Activated effector memory CD4-positive, alpha-beta T cell treated with Interleukin-2 at 50 U/mL for 16 hours (primary cell): ENCODE data around the gene RALGDS.
A peak's percentile ranks its signal among the peaks of the same experiment; 100 is the strongest.

Experiments used
- DNase-seq: peaks from one replicate; pipeline ENCODE4 v3.0.0-alpha.2; 2020

Gene RALGDS

GRCh38 chr9:133117271-133118178 lies 3.5 kb downstream of the RALGDS start:
- no peak for DNase-seq

- no peak for DNase-seq
Observed at GRCh38 chr9:133116346-133117231, 4.5 kb downstream of the RALGDS start.

- peak; percentile 20 for DNase-seq
Observed at GRCh38 chr9:133115604-133116345, 5.3 kb downstream of the RALGDS start.

- no peak for DNase-seq
Observed at GRCh38 chr9:133114886-133115603, 6.0 kb downstream of the RALGDS start.

GRCh38 chr9:133113949-133114885 lies 6.8 kb downstream of the RALGDS start:
- DNase-seq, result no peak

GRCh38 chr9:133113163-133113948 lies 7.7 kb downstream of the RALGDS start:
- no peak for DNase-seq

- peak; percentile 19 for DNase-seq
Observed at GRCh38 chr9:133112663-133113026, 8.4 kb downstream of the RALGDS start.

GRCh38 chr9:133111808-133112662 lies 9.0 kb downstream of the RALGDS start:
- no peak for DNase-seq

GRCh38 chr9:133109931-133110650 lies 10.9 kb downstream of the RALGDS start:
- DNase-seq, result no peak

GRCh38 chr9:133108794-133109641 lies 12.0 kb downstream of the RALGDS start:
- DNase-seq, result no peak

GRCh38 chr9:133107961-133108793 lies 12.9 kb downstream of the RALGDS start:
- DNase-seq, result no peak

- no peak for DNase-seq
Observed at GRCh38 chr9:133107245-133107722, 13.8 kb downstream of the RALGDS start.

GRCh38 chr9:133106511-133107244 lies 14.4 kb downstream of the RALGDS start:
- no peak for DNase-seq

GRCh38 chr9:133105461-133105770 lies 15.6 kb downstream of the RALGDS start:
- no peak for DNase-seq

GRCh38 chr9:133104718-133105460 lies 16.2 kb downstream of the RALGDS start:
- DNase-seq, result no peak
